Esophagus muscularis mucosa (tissue), 4 donors: ENCODE measurements around the gene CYP2R1.

Source experiments
- EP300 ChIP-seq: sonication (generic); formaldehyde crosslinking; IDR thresholded peaks from one replicate; pipeline ENCODE4 v1.6.1; 2017; ENCODE audit warnings: antibody characterized with exemption
- POLR2A ChIP-seq: fragments of 450-650 bp; IDR thresholded peaks from one replicate; pipeline ENCODE4 v1.6.1; 2017; ENCODE audit warnings: antibody characterized with exemption, moderate library complexity, mild to moderate bottlenecking, low read depth
- POLR2AphosphoS5 ChIP-seq, 2 donors: sonication (generic); formaldehyde crosslinking; IDR thresholded peaks; one replicate each; pipeline ENCODE4 v1.6.1; 2017; ENCODE audit warnings: antibody characterized with exemption in 2 of 2
- TF ChIP-seq, protein P1 (sequence below), 3 experiments: fragments of 200-600 bp in 2 of 3; fragments of 450-650 bp in 1 of 3; sonication (generic) in 2 of 3; IDR thresholded peaks; one replicate each; pipeline ENCODE4 v1.5.1; 2017 to 2019; ENCODE audit warnings: antibody characterized with exemption in 3 of 3, mild to moderate bottlenecking in 2 of 3, moderate library complexity in 1 of 3

DNA sequence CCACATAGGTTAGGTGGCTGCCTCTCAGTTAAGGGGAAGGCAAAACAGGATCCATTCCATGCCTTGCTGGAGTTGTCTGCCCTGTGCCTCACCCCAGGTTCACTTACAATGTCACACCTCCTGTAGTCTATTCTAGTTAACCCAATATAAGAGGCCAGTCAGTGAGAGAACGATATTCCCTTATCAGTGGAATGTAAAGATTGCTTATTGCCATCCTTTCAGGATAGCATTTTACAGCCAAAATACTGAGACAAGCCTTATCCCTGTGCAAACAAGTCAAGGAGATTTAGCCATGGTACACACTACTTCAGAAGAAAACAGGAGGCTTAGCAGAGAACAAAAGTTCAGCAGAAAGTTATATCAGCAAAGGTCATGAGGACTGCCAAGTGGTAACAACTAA lies 5.5 kb downstream of the CYP2R1 start:
- TF ChIP-seq, protein P1, sequence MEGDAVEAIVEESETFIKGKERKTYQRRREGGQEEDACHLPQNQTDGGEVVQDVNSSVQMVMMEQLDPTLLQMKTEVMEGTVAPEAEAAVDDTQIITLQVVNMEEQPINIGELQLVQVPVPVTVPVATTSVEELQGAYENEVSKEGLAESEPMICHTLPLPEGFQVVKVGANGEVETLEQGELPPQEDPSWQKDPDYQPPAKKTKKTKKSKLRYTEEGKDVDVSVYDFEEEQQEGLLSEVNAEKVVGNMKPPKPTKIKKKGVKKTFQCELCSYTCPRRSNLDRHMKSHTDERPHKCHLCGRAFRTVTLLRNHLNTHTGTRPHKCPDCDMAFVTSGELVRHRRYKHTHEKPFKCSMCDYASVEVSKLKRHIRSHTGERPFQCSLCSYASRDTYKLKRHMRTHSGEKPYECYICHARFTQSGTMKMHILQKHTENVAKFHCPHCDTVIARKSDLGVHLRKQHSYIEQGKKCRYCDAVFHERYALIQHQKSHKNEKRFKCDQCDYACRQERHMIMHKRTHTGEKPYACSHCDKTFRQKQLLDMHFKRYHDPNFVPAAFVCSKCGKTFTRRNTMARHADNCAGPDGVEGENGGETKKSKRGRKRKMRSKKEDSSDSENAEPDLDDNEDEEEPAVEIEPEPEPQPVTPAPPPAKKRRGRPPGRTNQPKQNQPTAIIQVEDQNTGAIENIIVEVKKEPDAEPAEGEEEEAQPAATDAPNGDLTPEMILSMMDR (IDR thresholded peaks at IDR 0.05), result no peak
- TF ChIP-seq POLR2A (no peak), EP300 (no peak), POLR2AphosphoS5 (IDR thresholded peaks at IDR 0.05) (no peak)
